ENCODE results near the gene DNAJC15. TPM values are rescaled to one million over a fixed set of nuclear protein-coding genes. Genes with fewer than 3 reads are reported as not detected.
"Not testable (repeated sequence)": the region's sequence is repeated elsewhere in the genome, so short reads cannot be mapped to it uniquely, and the experiment has no call there.

The DNAJC15 gene
- 38.6 TPM for polyA plus RNA-seq (2013, experiment 1 of 2; ENCODE audit: insufficient read length)
- polyA plus RNA-seq (2013, experiment 2 of 2; ENCODE audit: insufficient read length): 38.7 TPM

DNA sequence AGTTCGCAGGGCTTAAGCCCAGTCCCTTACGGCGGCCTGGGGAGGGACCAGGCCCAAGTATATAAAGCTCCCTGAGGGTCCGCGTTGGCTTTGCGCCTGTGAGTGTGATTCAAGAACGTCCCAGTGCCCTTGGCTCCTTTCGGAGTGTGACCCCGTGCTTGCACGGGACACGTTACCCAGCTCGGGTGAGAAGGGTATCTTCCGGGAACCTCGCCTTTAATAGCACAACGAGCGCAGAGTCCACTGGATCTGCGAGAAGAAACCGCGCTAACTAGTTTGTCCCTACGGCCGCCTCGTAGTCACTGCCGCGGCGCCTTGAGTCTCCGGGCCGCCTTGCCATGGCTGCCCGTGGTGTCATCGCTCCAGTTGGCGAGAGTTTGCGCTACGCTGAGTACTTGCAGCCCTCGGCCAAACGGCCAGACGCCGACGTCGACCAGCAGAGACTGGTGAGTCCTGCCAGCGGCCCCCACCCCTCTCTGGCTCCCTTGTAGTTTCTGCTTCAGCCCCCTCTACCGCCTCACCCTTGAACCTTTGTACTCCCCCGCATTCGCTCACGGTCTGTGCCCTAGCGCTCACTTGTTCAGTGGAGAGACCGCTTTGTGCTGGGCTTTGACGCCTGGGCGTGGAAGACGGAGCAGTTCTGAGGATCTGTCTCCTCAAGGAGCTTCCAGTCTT is at the start of gene DNAJC15:
TSS of gene DNAJC15 (plus strand) at position 298 of the 675 bp plus-strand sequence. CDS start at position 339, 41 bp downstream.
- DNase-seq: peak; percentile 90

DNA sequence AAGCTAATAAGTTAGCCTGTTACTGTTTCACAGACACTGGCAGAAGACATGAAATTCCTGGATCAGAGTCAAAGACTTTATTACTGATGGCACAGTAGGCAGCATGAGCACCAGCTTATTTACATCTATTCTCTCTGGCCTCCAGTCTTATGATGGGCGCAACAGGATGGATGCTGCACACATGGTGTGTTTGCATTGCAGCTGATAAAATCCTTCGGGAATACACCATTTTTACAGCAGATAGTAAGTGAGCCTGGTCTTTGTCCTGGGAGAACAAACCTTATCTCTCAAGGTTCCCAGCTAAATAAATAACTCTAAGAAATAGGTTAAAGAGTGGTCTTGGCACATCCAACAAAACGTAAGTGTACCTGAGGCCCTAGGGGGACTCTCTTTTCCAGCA is 47.3 kb upstream of the DNAJC15 start:
- DNase-seq: no peak

DNA sequence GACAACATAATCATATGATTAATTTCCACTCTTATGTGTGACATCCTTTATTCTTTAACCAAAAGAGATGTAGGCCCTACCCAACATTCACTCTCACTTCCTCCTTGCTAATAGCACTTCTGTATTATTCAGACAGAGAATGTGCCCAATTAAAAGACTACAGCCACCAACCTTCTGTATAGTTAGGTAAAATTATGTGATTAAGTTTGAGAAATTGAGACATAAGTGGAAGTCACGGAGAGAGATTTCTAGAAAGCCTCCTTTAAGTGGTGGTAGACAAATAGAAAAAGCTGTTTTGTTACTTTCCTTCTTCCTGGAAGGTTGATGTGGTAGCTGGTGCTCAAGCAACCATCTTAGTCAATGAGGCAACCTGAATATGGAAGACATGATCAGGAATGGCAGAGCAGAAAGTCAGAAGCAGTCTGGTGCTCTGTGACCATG is 46.1 kb upstream of the DNAJC15 start:
- DNase-seq: no peak

DNA sequence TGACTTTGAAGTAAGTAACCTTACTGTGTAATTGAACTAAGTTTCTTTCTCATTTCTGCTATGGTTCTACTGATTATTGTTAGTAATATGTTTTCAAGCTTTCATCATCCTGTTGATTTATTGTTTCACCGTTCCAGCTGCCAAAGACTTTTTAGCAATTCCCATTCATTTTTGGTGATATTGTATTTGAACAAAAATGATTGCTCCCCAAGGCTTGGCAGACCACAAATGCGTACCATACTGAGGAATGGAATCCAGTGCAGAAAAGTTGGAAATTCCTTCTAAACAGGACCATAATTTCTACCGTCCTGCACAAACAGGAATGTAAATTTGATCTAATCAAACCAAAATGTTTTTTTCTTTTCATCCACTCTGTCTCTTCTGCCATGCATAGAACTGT is 42.1 kb upstream of the DNAJC15 start:
- DNase-seq: peak; percentile 84

DNA sequence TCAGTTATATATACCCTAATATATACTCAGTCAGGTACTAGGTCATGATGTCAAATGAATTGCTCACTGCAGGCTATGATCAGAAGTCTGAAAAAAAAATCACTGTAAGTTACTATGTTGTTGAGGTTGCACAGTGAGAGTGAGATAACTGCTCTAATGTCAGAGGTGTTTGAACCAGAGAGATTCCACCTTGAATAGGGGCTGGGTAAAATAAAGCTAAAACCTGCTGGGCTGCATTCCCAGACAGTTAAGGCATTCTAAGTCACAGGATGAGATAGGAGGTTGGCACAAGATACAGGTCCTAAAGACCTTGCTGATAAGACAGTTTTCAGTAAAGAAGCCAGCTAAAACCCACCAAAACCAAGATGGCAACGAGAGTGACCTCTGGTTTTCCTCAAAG is 41.5 kb upstream of the DNAJC15 start:
- no peak for DNase-seq

DNA sequence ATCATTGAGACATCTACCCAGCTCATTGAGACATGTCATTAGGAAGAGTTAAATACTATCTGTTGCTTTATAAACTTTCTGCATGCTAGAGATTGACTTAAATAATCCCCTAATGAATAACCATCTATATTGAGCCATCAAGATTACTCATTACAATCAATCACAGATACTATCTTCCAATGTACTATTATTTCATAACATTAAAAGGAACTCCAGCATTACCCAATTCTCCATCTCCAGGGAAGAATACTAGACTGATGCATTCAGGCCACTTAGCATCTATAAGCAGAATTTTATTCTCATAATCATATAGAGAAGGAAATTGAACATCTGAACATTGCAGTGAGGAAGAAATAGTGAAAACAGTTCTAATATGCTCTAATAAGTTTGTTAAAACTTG is 39.4 kb upstream of the DNAJC15 start:
- DNase-seq: no peak

DNA sequence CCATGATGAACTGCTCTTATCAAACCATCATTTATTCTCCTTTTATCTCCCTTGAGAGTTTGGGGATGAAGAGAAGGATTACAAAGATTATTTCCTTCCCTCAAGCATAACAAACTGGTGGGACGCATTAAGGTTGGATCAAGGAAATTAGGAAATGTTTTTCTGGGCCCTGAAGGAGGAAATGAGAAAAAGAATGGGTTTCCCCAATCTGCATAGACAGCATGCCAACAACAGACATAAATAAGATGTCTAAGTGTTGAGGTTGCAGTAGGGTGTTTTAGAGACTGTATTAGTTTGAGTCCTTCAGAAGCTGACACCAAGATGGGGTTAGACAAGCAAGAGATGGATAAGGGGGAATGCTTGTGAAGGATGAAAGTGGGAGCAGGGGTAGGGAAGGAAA is 38.7 kb upstream of the DNAJC15 start:
- no peak for DNase-seq

DNA sequence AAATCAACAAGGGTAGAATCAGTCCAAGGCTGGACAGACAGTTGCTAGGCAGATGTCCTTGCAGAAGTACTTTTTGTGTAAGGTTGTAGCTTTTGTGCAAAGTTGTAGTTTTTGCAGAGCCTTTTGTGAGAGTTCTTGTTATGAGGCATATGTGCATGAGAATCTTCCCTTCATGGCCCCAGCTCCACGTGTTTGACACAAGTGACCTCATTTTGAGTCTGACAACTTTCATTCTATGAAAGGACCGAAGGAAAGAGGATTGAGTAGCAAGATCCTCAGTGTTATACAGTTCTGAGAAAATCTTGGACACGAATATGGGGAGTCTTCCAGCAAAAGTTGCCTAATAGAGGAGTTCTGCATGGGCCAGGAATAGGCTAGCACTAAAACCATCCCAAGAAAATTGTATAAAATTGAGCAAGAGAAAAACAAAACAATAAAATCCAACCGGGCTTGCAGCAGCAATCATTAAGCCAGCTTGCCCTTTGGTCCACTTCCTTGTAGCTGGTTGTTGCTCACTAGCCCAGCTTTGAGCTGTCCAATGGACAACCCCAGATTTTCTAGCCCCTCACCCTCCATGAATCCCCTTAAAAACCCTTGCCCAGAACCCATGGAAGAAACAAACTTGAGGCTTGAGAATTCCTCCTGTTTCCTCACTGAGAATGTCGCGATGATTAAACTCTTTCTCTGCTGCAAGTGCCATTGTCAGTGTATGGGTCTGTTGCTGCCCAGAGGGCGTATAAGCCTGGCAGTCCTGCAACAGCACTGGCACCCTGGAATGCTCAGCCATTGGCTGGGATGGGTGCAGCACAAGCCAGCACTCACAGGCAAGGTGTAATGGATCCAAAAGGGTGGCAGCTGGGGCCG is 37.8 kb upstream of the DNAJC15 start:
- no peak for DNase-seq

DNA sequence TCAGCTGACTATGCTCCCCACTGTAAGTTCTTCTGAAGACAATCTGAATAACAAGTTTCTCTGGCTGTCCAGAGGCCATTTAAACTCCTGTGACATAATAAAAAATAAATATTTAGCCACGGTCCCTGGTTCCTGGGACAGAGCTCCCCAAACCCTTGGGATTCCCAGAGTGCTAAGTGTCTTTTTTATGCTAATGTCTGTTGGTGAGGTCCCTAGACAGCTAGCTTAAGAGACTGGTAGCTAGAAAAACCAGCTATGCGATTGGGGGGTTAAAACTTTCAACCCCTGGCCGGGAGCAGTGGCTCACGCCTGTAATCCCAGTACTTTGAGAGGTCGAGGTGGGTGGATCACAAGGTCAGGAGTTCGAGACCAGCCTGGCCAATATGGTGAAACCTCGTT is 37.2 kb upstream of the DNAJC15 start:
- DNase-seq: no peak

DNA sequence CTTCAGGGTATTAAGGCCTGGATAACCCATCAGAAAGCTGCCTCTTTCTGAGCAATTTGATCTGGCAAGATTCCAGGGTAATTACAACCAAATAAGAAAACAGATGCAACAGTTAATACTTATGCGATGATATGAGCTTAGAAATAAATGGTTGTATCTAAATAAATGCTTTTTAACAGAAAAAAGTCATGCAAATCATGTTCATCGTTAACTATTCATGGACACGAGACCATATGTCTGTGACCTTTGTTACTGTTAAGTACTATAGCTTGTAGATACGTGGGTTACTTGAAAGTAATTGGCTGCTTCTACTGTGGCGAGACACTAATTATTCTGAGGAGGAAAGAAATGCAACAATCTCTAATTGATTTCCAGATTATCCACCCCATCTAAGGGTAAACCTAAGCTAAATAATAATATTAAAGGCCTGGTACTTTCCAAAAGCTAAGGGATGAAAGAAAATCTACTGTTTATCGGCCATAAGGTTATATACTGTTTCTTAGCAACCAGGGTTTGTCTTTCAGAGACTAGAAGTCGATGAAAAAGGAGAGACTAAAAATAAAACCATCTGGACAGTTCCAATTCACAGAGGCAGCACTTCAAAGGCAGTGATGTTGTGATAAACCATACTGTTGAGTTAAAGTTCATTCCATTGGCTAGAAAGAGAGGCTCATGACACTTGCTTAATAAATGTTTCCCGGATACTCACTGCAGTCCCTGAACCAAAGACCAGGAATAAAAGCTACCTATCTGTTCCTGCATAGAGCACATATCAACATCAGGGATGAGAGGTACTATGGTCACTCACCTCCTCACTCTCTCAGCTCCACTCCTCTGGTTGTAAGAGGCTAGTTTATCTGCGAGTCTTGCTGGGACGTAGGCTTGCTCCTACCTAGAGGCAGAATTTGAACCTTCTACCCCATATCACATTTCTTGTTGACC is 32.8 kb upstream of the DNAJC15 start:
- DNase-seq: peak; percentile 44

DNA sequence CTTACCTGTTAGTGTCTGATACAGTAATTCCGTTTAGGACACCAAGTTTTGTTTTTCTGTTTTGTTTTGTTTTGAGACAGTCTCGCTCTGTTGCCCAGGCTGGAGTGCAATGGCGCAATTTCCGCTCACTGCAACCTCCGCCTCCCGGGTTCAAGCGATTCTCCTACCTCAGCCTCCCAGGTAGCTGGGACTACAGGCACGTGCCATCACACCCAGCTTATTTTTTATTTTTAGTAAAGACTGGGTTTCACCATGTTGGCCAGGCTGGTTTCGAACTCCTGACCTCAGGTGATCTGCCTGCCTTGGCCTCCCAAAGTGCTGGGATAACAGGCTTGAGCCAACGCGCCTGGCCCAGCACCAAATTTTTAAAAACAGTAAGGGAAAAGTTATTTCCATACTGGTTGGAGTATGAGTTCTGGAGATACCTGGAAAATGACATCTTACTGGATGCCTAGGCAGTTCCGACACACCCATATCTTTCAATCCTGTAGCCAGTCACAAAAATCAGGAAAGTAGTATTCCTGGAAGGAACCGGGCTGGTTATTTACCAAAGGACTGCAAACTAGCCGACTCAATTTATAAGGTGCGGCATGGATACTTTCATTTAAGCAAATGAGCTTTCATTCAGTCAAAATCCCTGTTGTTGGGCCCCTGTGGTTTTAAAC is 32.0 kb upstream of the DNAJC15 start:
- DNase-seq: not testable (repeated sequence)

DNA sequence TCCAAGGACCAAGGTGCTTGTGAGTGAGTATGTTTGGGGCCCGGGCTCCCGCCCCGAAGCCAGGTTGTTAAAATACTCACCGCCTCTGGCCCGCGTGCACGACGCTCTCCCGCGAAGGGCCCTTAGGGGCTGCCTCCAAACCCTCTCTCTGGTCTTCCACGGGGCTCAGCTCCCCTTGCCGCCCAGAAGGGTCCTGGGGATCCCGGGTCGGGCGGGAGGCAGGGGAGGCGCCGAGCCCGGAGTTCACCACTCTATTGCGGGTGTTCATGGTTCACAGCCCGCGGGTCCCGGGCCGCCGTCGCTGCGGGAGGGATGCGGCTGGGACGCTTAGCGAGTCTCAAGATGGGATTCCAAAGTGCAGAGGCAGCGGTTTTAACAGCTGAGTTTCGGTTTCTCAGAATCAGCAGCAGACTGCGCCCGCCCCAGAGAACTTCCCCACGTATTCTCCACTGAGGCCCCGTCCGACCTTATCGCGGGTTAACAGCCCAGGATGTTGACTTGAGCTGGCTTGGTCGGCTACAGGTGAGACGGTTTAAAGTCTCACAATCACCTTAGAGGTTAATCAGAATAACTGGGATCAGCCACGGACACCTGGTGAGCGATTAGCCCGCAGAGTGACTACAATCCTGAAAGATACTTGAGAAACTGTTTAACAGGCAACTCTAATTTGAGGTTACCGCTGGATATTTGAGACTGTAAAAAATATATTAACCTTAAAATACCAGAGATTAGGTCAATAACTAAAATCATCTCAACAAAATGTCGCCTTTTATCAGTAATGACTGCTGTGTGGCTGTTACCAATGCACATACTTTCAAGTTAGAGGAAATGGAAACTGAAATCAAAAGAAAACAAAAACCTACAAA is 31.3 kb upstream of the DNAJC15 start, which contains the start of gene EPSTI1:
TSS of gene EPSTI1 (minus strand) at position 344 of the 866 bp plus-strand sequence. CDS start at position 268, 76 bp downstream.
- DNase-seq: peak; percentile 77

DNA sequence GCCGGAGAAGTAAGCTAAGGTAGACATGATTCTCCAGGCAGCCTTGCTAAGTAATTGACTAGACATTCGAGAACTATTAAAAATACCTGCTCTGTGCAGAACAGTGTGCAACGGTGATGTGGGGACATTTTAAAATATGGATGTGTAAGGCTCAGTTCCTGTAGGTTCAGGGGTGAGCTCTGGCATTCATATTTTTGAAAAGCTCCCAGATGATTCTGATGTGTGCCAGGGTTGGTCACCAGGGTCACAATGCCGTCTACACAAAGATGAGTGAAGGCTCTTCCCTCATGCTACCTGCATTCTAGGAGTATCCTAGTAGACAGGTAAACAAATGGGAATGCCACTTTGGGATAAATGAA is 30.6 kb upstream of the DNAJC15 start:
- no peak for DNase-seq

DNA sequence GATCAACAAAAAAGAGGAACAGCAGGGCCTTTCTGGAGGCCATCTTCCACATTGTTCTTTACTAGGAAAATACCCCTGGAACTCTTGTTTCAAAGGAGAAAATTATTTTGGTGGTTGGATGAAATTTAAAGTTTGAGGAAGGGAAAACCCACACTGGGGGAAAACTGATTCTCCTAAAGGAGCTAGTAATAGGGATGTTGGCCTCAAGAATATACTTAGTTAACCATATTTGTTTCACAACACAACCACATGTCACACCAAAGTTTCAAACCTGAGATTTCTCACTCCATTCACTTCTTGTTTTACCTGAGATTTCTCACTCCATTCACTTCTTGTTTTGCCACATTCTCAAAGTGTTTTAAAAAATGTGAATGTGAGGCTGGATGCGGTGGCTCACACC is 28.5 kb upstream of the DNAJC15 start:
- no peak for DNase-seq

DNA sequence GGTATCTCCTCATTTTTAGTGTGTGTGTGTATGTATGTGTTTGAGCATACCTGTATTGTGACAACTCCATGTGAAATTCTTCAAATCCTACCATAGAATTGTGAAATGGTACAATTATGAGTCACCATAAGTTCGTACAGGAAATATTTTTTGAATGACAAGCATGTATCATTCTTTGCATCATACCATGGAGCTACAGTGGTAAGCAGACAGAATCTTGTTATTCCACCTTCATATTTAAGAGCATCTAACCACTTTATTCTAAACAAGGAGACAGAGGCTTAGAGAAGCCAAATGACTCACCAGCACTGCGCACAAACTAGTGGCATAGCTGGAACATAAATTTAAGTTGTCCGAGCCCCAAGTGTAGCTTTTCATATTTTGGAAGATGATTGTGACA is 26.8 kb upstream of the DNAJC15 start:
- peak; percentile 93 for DNase-seq

DNA sequence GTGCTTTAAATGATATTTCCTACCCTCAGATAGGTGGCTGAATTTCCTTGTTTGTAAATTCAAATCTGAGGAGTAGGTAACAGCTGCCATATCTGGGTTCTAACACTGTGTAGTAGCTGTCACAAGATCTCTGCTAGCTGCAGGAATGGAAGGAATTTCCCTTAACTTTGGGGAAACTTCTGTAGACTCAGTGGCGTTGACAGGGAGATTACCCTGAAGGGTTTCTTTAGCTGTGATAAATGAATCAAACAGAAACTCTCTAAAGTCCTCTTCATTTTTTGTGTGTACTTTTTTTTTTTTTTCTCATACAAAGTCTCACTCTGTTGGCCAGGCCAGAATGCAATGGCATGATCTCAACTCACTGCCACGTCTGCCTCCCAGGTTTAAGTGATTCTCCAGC is 26.0 kb upstream of the DNAJC15 start:
- peak; percentile 81 for DNase-seq

DNA sequence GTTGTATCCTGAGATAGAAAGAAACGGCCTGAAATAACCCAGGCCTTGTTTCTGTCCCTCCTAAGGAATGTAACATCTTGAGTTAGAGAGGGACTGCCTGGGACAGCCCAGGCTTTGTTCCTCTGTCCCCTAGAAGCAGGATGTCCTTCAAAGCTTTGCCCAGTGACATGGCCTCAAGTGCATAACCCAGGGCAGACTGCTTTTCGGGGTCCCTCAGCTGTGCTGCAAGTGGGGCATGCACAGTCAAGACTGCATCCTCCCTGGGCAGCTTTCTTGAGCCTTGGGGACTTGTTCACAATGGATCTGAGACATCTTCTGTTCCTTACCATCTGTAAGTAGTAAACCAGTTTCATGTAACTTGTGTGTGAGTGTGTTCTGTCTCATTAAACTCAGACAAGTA is 23.9 kb upstream of the DNAJC15 start:
- no peak for DNase-seq

DNA sequence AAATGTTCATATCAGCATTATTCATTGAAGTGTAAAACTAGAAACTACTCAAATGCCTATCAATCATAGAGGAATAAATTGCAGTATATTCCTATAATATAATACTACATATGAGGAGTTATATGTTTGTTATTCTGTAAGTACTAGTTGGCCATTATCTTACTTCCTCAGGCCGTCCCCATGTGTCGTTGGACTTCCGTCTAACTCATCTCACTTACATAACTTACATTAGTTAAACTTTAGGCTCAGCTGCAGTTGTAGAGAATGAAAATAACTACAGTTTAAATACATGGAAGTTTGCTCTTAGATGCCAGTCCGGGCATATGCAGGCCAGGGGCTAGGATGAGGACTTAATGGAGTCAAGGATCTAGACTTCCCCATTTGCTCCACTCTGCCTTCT is 22.7 kb upstream of the DNAJC15 start:
- no peak for DNase-seq

DNA sequence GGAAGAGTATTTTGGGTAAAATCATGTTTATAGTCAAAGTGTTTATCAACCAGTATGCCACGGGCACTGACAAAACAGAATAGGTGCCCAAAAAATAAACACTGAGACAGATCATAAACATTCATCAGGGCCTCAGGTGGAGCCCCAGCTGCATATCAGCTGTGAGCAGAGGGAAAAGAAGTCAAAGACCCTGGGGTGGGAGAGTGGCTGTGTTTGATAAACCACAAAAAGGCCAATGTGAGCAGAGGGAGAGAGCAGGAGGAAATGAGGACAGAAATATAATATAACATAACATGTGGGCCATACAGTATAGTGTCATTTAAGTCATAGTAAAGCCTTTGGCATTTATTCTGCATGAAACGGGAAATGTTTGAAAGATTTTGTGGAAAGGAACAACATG is 21.4 kb upstream of the DNAJC15 start:
- DNase-seq: no peak

DNA sequence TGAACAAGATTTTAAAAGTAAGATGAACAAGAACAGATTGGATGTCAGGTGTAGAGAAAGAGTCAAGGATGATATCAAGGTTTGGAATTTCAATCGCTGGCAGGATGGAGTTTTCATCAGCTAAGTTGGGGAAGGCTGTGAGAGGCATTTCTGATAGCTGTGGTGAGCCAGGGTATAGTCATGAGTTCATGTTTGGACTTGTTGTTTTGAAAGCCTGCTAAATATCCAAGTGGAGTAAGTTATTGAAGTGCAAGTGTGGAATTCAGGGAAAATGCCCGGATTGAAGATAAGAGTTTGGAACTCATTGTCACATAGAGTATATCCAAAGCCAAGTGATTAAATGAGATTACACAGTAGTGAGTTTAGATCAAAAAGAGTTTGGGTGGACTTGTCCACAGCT is 20.4 kb upstream of the DNAJC15 start:
- DNase-seq: no peak

DNA sequence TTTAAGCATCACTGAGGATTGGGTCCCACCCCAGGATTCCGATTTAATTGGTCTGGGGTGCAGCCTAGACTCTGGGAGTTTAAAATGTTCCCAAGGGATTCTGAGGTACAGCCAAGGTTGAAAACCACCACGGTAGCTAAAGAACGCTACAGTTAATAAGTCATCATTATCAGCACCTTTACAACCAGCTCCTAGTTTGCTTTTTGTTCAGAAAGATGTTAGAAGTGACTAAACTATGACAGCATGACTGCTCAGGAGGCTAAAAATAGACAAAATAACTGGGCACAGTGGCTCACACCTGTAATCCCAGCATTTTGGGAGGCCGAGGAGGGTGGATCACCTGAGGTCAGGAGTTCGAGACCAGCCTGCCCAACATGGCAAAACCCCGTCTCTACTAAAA is 19.7 kb upstream of the DNAJC15 start:
- DNase-seq: no peak
